Measurements from ENCODE around the gene SH3RF3.
A peak's percentile ranks its signal among the peaks of the same experiment; 100 is the strongest.

SH3RF3 gene

DNA sequence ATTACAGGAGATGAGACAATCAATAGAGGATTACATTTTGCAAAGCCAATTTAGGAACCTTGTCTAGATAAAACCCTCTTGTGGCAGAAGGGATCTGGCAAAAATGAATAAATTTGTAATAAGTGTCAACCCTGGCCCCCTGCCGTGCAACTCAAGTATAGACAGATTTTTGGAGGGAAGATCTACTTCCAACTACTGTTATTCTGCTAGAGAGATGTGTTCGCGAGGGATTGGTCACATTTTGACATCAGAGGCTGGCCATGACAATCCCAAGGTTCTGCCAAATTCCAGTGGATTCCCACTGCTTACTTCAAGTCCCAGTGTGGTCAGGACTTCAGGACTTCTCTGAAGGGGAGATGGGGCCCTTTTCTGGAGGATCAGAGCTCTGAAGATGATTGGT lies 192.6 kb downstream of the SH3RF3 start:
- no peak for DNase-seq

DNA sequence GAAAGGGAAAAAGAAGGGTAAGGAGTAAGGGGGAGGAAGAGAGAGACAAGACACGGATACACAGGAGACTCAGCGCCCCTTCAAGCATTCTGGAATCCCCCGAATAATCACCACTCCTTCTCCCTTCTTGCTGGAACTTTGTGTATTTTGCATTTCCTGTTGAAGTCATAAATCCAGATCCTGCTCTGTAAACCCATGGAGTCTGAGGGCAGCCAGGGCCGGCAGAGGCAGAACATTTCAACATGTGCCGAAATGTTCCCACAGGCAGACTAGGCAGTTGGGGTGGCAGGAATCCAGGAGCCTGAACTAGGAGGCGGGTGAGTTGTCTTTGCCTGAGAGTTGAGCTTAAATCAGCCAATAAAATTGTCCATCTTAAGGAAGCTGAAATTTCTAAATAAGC lies 193.1 kb downstream of the SH3RF3 start:
- DNase-seq: no peak

DNA sequence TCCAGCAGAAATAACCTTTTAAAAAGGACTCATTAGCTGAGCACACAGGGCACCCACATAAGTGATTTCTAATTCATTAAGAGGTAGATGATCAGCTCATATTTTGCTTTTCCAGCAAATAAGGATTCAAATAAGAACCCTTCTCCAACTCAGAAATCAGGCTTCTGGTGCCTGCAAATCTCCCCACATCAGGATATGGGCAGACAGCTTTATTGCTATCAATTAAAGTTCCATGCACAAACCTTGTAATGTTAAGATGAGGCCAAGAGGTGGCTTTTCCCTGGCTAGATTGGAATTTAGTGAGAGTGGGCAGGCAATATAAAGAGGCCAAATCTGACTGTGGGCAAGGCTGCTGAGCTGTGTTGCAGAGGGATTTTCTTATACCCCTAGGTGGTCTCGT lies 193.6 kb downstream of the SH3RF3 start:
- no peak for DNase-seq

DNA sequence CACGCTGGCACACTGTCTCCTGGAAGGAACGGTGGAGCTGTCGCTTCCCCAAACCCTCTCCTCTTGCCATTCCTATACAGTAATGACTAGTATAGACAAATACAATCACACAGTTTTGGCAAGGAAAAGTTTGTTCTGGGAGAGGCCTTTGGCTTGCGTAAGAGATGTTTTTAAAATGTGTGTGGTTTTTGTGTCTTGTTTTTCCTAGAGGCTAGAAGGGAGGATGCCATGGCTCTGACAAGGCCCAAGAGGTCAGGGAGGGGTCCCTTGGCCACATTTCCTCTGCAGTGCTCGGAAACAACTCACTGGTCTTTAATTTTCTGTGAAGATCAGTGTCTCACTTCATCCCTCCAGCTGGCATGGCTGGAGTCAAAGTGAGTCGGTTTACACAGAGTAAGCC lies 195.9 kb downstream of the SH3RF3 start:
- peak; percentile 76 for DNase-seq

DNA sequence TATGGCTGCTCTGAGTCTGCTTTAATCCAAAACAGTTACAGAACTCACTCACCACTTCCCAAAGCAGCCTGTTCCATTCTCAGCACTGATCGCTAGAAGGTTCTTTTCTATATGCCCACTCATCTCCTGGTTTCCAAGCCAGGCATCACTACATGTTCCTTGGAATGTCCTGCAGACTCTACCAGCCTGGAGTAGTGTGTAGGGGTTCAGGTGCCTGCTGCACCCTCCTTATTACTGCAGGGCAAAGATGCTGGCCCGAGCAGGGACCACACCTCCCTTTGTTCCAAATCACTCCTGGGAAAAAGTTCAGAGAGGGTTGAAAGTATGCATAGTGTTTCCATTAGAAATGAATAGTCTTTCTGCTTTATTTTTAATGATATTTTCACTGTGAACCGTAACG lies 196.6 kb downstream of the SH3RF3 start:
- no peak for DNase-seq

DNA sequence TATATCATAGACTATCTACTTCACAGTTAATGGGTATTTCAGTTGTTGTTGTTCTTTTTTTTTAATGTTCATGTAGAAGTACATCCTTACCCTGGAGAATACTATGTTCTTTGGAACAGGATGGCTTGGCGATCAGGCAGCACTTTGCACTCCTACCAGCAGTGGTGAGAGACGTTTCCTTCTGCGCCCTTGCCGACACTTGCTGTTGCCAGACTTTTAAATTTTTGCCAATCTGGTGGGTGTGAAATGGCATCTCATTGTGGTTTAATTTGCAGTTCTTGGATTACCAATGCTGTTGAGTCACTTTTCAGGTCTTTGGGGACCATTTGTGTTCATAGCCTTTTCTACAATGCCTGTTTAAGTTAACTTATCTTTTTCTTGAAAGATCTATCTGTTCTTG lies 197.3 kb downstream of the SH3RF3 start:
- no peak for DNase-seq

DNA sequence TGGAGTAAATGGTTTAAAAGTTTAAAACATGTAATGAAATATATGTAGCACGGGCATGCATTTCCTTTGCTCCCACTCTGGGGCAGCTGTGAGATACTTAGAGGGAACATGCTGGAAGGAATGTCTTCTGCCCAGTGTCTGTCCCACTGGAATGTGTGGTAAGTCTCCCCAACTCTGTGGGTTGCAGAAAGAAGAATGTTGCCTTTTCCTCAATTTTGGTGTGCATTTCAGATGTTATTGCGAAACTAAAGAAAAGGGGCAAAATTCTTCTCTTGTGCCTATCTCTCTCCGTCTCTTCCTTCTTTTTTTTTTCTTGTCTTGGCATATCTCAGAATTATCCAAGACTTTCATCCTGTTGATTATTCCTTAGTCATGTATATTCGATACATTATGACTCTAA lies 201.1 kb downstream of the SH3RF3 start:
- DNase-seq: no peak

DNA sequence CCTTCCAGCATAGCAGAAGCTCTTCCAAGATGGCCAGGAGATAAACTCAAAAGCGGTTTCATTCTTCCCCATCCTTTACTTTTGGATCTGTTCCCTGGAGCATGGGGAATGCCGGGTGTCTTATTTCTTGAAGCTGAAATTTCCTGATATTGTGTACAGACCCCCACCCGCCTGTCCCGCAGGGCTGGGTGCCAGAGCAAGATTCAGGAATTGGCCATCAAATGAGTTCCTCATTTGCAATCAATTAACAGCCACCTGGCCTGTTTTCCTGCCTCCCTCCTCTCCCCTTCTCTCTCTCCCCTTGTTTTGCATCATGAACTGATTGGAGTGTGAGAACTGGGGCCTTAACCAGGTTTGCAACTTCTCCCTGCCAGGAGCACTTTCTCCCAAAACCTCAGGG lies 202.1 kb downstream of the SH3RF3 start:
- no peak for DNase-seq

DNA sequence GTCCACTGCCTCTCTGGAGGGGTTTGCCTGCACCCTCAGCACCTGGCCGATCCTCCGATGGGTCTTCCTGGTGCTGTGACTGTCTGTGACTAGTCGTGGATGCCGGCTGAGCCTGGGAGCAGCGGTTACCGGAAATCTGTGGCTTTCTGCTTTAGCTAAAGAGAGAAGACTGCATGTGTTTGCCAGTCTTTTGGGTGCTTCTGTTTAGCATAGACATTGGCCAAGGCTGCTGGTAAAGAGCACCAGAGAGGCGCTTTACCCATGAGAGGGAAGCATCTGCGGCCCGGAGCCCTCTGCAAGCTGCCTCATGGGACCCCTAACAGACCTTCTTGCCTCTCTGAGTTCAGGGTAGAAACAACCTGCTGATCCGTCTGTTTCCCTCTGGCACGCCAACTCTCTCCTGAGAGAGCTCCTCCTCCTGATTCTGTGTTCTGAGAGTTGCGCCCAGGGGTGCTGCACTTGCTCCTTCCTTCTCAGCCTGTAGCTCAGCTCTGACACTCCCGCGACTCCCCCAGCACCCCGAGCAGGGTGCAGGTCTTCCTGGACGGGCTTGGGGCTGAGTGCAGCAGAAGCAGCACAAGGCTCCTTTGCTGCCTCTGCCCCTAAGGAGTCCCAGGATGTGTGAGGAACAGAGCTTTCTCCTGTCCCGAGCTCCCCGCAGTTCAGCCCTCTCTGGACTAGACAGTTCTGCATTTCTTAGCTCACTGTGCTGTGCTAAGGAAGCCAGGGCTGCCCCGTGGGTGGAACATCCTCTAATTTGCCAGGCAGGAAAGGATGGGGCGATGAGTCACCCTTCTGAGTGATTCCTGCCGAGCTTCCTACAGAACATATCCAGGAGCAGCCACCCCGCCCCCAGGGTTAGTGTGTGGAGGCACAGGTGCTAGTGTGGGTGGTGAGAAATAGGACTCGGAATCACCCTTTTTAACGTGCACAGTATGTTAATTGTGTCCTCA lies 203.2 kb downstream of the SH3RF3 start:
- DNase-seq: peak; percentile 71

DNA sequence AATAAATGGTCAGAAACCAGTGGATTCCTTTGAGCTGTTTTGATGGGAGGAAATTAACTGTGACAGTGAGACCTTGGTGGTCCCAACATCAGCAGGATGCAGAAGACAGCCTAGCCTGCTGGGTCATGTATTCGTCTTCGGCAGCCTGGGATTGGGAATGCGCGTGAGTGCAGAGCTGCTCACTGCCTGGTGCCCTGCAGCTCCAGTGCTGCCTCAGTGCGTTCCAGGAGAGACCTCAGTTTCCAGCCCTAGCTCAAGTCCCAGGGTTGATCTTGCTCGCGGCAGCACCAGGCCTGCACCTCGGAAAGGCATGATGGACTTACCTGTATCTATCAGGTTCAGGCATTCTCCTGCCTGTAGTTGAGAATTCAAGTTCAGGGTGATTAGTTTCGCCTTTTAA lies 203.9 kb downstream of the SH3RF3 start:
- no peak for DNase-seq

DNA sequence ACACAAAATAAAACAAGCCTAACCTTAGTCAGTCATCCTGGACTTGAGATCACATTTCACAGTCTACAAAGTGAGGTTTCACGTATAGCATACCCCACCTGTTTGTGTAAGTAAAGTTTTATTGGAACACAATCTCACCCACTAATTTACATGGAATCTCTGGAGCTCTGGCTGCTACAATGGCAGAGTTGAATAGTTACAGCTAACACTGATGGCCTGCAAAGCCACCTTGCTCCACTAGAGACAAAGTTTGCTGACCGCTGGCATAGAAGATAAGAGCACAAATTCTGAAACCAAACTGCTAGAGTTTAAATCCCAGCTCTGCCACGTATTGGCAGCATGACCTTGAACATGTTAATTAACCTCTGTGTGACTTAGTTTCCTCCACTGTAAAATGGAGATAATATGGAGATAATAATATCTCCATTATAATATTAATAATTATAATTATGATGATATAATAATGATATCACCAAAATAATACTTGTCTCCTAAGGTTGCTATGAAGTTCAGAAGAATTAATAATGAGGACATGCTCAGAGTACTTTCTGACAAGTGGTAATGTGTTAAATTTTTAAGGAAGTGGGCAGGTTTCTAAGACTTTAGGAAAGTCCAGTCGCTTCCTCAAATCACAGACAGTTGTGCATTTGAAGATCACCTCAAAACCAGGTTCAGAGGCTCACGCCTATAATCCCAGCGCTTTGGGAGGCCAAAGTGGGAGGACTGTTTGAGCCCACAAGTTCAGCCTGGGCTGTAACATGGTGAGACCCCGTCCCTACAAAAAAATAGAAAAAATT lies 204.6 kb downstream of the SH3RF3 start:
- DNase-seq: peak; percentile 53

DNA sequence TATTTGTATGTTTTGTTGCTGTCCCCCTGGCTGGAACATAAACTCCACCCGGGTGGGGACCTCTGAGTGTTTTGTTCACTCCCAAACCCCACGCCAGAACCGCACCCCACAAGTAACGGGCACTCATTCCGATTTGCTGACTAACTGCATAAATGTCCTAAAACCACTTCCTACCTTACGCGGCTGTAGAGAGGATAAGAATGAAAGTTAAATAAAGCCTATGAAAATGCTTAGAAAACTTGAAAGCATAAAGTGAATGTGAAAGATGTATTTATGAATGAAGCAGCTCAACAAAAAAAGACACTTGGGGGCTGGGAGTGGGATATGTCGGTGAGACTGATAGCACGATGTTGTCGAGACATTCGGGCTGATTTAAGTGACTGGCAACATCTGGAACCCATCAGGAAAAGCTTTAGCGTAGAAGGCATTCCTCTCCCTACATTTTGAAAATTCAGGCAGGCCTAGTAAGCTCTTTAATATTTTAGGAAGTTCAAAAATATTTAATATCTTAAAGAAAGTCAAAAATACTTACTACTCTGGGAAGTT lies 206.7 kb downstream of the SH3RF3 start:
- DNase-seq: peak; percentile 57

DNA sequence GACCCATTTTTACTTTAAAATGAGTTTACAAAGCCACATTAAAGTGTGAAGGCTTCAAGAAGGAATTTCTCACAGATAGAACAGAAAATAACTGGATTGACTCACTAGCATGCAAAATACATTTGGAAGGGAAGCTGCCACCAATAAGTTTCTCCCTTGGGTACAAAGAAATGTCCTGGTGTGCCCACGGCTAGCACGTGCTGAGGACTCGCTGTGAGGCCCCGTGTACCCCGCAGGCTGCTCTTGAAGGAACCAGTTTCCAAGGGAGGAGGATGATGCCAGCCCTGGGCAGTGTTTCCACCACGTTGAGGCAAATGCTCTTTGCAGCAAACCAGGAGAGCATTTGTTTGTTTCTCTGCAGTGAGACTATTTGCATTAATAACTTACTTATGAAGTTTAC lies 207.3 kb downstream of the SH3RF3 start:
- DNase-seq: no peak

DNA sequence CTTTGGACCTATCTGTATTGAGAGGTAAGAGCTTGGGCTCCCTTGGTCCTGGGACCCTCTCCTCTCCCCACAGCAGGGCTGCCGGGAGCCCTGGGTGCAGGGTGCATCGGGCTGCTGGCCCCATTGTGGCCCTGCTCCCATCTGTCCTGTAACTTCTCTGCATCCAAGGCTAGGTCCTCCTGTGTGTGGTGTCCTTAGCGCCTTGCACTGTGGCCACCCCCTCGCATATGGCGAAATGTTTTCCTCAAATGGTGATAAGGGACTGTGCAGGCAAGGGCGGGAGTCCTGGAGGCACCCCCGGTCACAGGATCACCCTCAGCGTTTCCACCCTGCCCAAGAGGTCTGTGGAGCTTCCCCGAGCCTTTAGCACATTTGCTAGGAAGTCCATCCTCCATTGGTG lies 208.2 kb downstream of the SH3RF3 start:
- no peak for DNase-seq

DNA sequence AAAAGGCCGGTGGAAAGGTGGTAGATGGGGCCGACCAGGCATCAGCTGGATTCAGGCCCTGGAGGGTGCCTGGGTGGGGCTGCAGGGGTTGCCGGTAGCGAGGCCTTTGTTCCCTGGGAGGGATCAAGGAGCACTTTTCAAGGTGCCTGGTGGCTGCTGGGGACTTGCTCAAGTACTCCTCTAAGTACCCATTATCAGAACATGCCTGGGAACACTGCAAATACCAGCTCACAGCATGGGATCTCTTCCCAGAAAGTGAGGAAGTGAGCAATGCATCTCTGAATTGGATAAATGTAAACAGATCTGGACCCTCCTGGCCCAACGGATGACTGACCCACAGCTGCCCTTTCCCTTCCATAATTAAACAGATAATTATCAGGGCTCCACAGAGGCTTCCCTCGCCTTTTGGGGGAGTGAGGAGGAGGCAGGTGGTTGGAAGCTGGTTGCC lies 210.5 kb downstream of the SH3RF3 start:
- no peak for DNase-seq

DNA sequence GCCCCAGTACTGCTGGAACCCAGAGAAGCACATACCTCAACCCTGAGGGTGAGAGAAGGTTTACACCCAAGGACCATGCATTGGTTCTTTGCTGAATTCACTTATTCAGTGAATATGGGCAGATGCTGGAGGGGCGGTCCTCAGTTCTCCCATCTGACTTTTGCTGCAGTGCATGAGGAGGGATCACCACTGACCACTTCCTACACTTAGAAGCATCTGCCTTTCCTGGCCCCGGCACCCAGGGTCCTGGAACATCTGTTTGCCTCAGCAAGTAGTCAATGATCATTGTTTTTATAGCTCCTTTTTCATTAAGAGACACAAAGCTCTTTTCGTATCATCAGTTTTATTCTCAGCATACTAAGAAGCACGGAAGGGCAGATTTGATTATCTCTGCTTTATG lies 211.4 kb downstream of the SH3RF3 start:
- DNase-seq: no peak

DNA sequence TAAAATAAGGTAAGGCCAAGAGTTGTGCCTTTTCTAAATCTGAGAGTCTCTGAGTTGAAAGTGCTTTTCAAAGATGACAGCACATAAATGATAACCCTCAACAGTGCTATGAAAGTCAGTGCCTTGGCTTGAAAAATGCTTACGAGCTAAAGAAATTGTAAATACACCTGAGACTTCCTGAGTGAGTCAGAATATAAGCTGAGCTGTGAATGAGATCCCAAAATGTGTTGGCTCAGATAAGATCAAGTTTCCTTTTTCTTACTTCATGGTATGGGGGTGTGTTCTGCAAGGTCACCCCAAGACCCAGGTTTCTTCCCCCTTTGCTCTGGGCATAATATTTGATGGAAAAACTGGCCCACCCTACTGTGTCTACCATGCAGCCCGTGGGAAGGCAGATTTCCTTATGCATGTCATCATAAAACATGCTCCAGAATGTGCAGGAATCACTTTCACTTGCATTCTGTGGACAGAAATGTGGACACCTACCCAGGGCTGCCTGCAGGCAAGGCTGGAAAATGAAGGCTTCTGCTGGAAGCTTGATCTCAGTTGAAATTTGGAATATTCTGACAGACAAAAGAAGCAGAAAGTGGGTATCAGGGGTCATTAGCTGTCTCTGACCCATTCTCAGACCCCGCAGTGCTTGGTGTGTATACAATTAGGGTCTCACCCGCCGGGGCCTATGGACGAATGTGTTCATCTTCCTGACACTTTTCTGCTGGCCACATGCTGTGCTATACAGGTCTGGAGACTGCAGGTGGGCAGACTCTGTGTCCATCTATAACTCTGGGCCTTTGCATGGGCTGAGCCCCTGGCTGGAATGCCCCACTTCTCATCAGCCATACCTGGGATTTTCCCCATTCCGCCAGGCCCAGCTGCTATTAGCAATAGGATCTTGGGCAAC lies 212.6 kb downstream of the SH3RF3 start:
- no peak for DNase-seq

DNA sequence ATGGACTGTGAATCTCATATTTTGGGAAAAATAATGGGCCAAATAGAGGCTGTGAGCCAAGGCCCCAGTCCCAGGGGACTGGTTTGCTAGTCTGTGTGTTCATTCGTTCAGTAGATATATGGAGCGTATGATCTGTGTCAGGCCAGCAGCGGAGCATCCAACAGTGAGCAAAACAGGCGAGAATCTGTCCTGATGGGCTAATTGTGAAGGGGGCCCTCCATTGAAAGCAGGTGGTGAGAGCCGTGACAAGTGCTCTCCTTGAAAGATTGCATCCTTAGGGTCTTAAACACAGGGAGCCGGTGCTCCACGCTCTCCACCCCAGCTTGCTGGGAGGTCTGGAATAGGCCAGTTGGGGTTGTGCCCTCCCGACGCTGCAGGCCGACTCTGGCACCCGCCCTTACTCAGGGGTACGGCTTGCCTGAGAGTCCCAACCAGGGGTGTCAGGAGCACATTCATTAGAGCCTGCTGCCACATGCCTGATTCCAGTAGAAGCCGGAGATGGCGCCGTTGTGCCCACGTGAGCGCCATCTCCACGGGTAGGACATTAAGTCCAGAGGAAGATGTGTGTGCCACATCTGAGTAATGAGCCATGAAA lies 213.3 kb downstream of the SH3RF3 start:
- no peak for DNase-seq

DNA sequence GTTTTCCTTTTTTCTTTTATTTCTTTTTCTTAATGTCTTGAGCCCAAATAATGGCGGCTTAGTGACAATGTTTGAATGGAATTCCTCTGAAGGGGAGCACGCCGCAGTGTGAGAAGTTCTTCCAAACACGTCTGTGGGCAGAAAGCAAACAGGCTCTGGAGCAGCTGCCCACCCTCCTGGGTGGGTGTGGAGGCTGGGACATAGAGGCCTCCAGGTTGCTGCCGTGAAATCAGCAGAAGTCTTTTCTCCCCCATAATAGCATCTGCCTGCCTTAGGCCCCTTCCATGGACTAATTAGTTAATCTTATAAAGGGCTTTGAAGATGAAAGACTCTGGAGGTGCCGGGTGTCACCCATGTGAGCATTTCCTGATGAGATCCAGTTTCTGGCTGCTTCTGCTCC lies 213.9 kb downstream of the SH3RF3 start:
- DNase-seq: no peak

DNA sequence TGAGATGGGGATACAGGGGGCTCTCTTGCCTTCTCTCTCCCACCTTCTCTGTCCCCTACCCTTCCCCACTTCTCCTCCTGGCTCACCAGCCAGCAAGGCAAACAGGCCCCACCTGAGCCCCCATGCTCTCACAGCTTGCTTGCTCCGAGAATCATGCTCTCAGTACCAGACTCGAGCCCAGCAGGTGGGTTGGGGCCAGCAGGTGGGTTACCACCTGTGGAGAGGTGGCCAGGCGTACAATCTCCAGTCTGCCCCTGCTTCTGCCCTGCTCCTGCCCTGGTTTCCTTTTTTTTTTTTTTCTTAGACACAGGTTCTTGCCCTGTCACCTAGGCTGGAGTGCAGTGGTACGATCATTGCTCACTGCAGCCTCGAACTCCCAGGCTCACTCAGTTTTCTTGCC lies 214.5 kb downstream of the SH3RF3 start:
- DNase-seq: no peak

DNA sequence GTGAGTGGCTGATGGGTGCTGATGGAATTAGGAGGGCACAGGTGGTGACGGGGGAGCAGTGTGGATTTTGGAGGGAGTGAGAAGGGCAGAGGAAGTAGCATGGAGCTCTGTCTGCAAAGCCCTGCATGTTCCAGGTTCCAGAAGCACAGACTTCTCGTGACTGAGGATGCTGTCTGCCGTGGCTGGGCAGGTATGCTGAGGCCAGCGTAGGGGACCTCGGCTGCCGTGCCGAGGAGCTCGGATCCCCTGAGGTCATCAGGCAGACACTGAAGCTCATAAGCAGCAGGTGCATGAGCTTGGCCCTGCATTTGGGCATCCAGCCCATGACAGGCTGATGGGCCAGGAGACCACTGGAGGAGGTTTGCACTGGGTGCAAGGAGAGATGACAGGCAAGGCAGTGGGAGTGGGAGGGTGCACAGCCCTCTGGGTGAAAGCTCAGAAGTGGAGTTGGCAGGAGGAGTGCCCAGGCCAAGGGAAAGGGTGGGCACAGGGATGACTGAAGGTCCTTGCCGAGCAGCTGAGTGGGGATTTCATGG lies 215.3 kb downstream of the SH3RF3 start:
- no peak for DNase-seq

DNA sequence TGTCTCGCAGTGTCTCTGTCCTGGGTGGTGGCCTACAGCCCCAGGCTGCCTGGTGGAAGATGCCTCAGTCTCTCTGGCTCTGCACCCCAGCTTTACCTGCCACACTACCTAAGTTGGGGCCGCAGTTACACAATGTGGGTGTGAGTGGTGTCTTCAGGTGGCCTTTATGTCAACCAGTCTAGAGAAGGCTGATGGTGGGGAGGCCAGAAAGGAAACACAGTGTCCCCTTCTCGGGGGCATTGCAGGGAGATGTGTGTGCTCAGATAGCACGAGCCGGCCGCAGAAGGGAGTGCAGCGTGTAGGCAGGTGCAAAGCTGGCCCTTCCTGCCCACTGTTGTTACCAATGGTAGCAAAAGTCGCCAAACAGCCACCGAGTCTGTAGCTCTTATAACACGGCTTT lies 216.1 kb downstream of the SH3RF3 start:
- no peak for DNase-seq

Data from MV-4-11 (cell line).